Osteoblast (primary cell): ENCODE data around the gene CP. TPM values are rescaled to one million over a fixed set of nuclear protein-coding genes. Genes with fewer than 3 reads are reported as not detected.

Experiments
- DNase-seq: peaks from one replicate; pipeline ENCODE4 v3.0.0; 2011; ENCODE audit warnings: low spot score, mixed read lengths; ENCODE audit not compliant: insufficient read length; ENCODE audit errors: missing footprints
- H2AFZ ChIP-seq: 2 replicates; pipeline ENCODE4 v1.6.0; 2011; ENCODE audit warnings: mild to moderate bottlenecking, low read length
- H3K27ac ChIP-seq: 2 replicates; pipeline ENCODE4 v1.5.1; 2011; ENCODE audit warnings: mild to moderate bottlenecking, low read depth, low read length, moderate library complexity
- H3K27me3 ChIP-seq: 2 replicates; pipeline ENCODE4 v1.6.0; 2012; ENCODE audit warnings: mild to moderate bottlenecking, control low read depth, inconsistent platforms, low read length, moderate library complexity; ENCODE audit not compliant: insufficient read depth
- H3K36me3 ChIP-seq: 2 replicates; pipeline ENCODE4 v1.5.1; 2011; ENCODE audit warnings: mild to moderate bottlenecking, low read length, control low read depth, moderate library complexity; ENCODE audit not compliant: insufficient read depth
- H3K4me1 ChIP-seq: 2 replicates; pipeline ENCODE4 v1.5.1; 2011; ENCODE audit warnings: mild to moderate bottlenecking, low read length, control low read depth, moderate library complexity; ENCODE audit not compliant: insufficient read depth
- H3K4me2 ChIP-seq: 2 replicates; pipeline ENCODE4 v1.6.0; 2011; ENCODE audit warnings: mild to moderate bottlenecking, low read length; ENCODE audit not compliant: insufficient read depth
- H3K4me3 ChIP-seq: fragments of 200-600 bp; sonication (generic); 3 replicates; pipeline ENCODE4 v1.5.1; 2012; ENCODE audit warnings: mild to moderate bottlenecking, low read length, inconsistent platforms; ENCODE audit not compliant: insufficient read depth
- H3K79me2 ChIP-seq: 2 replicates; pipeline ENCODE4 v1.6.0; 2012; ENCODE audit warnings: mild to moderate bottlenecking, low read length, control low read depth, inconsistent platforms; ENCODE audit not compliant: insufficient read depth
- H3K9me3 ChIP-seq: 2 replicates; pipeline ENCODE4 v1.5.1; 2011; ENCODE audit warnings: low read depth, low read length, control low read depth
- H4K20me1 ChIP-seq: 2 replicates; pipeline ENCODE4 v1.6.0; 2012; ENCODE audit warnings: mild to moderate bottlenecking, low read length, control low read depth; ENCODE audit not compliant: insufficient read depth
- CTCF ChIP-seq: IDR thresholded peaks from 2 replicates; pipeline ENCODE4 v1.5.1; 2011; ENCODE audit warnings: mild to moderate bottlenecking, low read depth, low read length, moderate library complexity; ENCODE audit errors: extremely low read depth
- total RNA-seq: library from RNA; depleted of rRNA; stranded (reverse); fragments of >200 nt; gene quantifications from 2 replicates; pipeline ENCODE4 v1.2.3, GENCODE V29; 2012

Gene CP
- total RNA-seq, 1 donor = 1.4 TPM

- no peak overlapping the region for H3K27ac ChIP-seq
- H3K36me3 ChIP-seq = no peaks in the 10 kb centered on the region
- H4K20me1 ChIP-seq = no peaks in the 10 kb centered on the region
- H3K4me1 ChIP-seq = no peaks in the 10 kb centered on the region
- no peak overlapping the region for H2AFZ ChIP-seq
- H3K79me2 ChIP-seq = no peaks in the 10 kb centered on the region
- no peaks in the 10 kb centered on the region for H3K27me3 ChIP-seq
- no peak for TF ChIP-seq CTCF
- no peak overlapping the region for H3K4me3 ChIP-seq
- H3K9me3 ChIP-seq = no peaks in the 10 kb centered on the region
- no peak overlapping the region for H3K4me2 ChIP-seq
- no peak for DNase-seq
These were observed 9.2 kb downstream of the CP start for GRCh38 chr3:149212386-149212785.

GRCh38 chr3:149209431-149209830, 12.2 kb downstream of the CP start:
- no peak for DNase-seq
- no peak for TF ChIP-seq CTCF
- Histone ChIP-seq H3K27ac (no peak overlapping the region), H3K36me3 (no peaks in the 10 kb centered on the region), H3K79me2 (no peaks in the 10 kb centered on the region), H3K4me1 (no peaks in the 10 kb centered on the region), H3K27me3 (no peaks in the 10 kb centered on the region), H3K4me2 (no peak overlapping the region), H3K4me3 (no peak overlapping the region), H3K9me3 (no peaks in the 10 kb centered on the region), H2AFZ (no peak overlapping the region), H4K20me1 (no peaks in the 10 kb centered on the region)

- Histone ChIP-seq H3K4me1 (no peaks in the 10 kb centered on the region), H3K4me2 (no peak overlapping the region), H3K9me3 (no peaks in the 10 kb centered on the region), H3K36me3 (no peaks in the 10 kb centered on the region), H3K27ac (no peak overlapping the region), H4K20me1 (no peaks in the 10 kb centered on the region), H3K27me3 (no peaks in the 10 kb centered on the region), H2AFZ (no peak overlapping the region), H3K4me3 (no peak overlapping the region), H3K79me2 (no peaks in the 10 kb centered on the region)
- no peak for DNase-seq
- no peak for TF ChIP-seq CTCF
These were observed 14.2 kb downstream of the CP start for GRCh38 chr3:149207475-149207874.

GRCh38 chr3:149204390-149204991, 17.1 kb downstream of the CP start:
- Histone ChIP-seq H3K4me1 (no peaks in the 10 kb centered on the region), H4K20me1 (no peaks in the 10 kb centered on the region), H3K27me3 (no peaks in the 10 kb centered on the region), H3K79me2 (no peaks in the 10 kb centered on the region), H3K4me3 (no peak overlapping the region), H3K9me3 (no peaks in the 10 kb centered on the region), H3K36me3 (no peaks in the 10 kb centered on the region), H3K27ac (no peak overlapping the region), H3K4me2 (no peak overlapping the region), H2AFZ (no peak overlapping the region)
- TF ChIP-seq CTCF = no peak
- DNase-seq = no peak
